Measurements from ENCODE around the gene MVB12B. TPM values are rescaled to one million over a fixed set of nuclear protein-coding genes. Genes with fewer than 3 reads are reported as not detected.
A peak's percentile ranks its signal among the peaks of the same experiment; 100 is the strongest.
"Not testable (repeated sequence)": the region's sequence is repeated elsewhere in the genome, so short reads cannot be mapped to it uniquely, and the experiment has no call there.

MVB12B gene, protein sequence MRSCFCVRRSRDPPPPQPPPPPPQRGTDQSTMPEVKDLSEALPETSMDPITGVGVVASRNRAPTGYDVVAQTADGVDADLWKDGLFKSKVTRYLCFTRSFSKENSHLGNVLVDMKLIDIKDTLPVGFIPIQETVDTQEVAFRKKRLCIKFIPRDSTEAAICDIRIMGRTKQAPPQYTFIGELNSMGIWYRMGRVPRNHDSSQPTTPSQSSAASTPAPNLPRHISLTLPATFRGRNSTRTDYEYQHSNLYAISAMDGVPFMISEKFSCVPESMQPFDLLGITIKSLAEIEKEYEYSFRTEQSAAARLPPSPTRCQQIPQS
- total RNA-seq (2014; rRNA removed; shearing (Covaris generic)): 6.1 and 7.2 TPM in 2 replicates

DNA sequence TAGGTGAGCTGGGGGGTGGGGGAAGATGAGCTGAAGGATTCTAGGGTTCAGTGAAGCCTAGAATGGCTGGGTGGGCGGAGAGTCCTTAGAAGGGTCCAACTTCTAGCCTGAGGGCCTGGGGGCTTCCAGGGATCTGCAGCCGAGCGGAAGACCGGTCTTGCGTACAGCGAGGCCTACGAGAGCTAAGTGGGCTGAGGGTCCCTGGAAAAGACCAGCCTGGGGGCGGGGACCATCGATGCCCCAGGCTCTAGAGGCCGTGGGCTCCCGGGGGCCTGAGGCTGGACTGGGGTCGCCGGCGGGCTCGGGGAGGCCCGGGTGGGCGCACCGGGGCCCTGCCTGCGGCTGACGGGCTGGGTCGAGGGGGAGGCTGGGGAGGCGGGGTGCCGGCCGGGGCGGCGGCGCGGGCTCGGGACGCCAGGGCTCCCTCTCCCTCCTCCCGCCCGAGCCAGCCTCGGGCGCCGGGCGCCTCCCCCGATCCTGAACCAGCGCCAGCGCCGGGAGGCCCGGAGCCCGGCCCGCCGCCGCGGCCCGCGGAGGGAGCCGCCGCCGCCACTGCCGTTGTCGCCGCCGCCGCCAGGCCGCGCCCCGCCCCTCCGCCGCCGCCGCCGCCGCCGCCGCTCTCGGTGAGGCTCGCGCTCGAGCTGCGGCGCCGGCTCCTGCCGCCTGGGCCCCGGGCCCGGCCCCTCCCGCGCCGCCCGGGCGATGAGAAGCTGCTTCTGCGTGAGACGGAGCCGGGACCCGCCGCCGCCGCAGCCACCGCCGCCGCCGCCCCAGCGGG, at the start of gene MVB12B:
TSS of gene MVB12B (plus strand) at position 602 of the 778 bp plus-strand sequence. CDS start at position 703, 101 bp downstream.
- Histone ChIP-seq H3K27me3 (ENCODE audit: control insufficient read depth, insufficient read depth, low read length) (peaks cover 8% of the 10 kb centered on the region), H3K36me3 (replicated peaks; ENCODE audit: control insufficient read depth, insufficient read depth, low read length) (no peaks in the 10 kb centered on the region), H3K4me3 (ENCODE audit: insufficient read depth, low read depth, low read length) (peak within 1 kb of the TSS; percentile 47)
- peak; percentile 91 for DNase-seq

DNA sequence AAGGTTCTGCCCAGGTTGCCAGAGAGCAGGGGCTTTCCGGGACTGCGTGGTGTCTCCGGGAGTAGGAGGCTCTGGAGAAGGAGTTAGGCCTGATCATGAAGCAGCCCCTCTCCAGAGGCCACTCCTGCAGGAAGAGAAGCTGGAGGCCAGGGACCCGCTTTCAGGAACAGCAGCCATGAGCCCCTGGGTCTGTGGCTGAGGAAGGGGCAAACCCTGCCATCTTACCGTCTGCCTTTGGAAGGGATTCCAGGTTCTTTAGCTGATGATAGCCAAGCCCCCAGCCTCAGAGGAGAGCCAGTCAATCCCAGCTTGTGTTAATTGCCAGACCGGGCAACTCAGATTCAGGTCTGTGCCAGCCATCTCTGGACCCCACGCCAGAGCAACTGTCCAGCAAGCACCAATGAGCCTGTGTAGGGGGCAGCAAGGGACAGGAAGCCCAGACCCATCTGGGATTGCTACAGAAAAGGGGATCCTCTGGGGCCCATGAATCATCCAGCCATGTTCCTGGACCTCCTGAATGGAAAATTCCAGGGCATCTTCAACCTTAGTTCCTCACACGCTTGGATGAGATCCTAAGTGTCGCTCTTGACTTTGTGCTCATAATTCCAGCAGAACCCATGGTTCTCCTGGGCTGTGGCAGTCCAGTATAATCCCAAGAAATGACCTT, 42.7 kb upstream of the MVB12B start:
- DNase-seq: no peak
- H3K27me3 ChIP-seq (ENCODE audit: control insufficient read depth, insufficient read depth, low read length): no peaks in the 10 kb centered on the region
- no peaks in the 10 kb centered on the region for H3K36me3 ChIP-seq (replicated peaks; ENCODE audit: control insufficient read depth, insufficient read depth, low read length)
- H3K4me3 ChIP-seq (ENCODE audit: insufficient read depth, low read depth, low read length): no peak overlapping the region

DNA sequence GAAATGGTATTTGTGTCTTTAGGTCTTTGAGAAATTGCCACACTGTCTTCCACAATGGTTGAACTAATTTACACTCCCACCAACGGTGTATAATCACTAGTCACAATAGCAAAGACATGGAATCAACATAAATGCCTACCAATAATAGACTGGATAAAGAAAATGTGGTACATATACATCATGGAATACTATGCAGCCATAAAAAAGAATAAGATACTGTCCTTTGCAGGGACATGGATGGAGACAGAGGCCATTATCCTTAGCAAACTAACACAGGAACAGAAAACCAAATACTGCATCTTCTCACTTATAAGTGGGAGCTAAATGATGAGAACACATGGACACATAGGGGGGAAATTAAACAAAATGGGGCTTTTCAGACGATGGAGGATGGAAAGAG, 41.0 kb upstream of the MVB12B start:
- not testable (repeated sequence) for DNase-seq; H3K4me3 ChIP-seq (ENCODE audit: insufficient read depth, low read depth, low read length); H3K36me3 ChIP-seq (replicated peaks; ENCODE audit: control insufficient read depth, insufficient read depth, low read length); H3K27me3 ChIP-seq (ENCODE audit: control insufficient read depth, insufficient read depth, low read length)

DNA sequence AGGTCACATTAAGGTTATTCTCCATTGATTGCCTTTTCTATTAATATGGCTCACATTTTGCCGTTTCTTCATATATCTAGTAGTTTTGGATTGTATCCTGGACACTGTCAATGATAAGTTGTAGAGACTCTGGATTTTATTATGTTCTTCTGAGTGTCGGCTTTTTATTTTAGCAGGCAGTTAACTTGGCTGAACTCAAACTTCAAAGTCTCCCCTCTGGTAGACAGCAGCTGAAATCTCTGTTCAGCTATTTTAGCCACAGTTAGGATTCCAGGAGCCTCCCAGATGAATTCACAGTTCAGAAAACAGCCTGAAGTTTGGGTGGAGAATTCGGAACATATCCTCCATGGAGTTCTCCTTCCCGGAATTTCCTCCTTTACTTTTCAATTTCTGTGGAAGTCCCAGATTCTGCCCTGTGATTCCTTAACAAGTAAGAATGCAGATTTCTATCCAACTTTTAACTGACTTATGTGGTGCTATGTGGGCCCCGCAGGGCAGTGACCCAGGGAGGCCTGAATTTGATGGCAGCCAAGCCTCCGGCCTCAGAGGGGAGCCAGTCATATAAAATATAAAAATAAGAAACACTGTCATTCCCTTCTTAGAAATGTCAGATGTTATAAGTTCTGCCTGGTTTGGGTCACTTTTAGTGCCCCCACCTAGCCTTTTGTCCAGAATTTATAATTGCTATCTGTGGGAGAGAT, 39.3 kb upstream of the MVB12B start:
- Histone ChIP-seq H3K4me3 (ENCODE audit: insufficient read depth, low read depth, low read length) (no peak overlapping the region), H3K36me3 (replicated peaks; ENCODE audit: control insufficient read depth, insufficient read depth, low read length) (no peaks in the 10 kb centered on the region), H3K27me3 (ENCODE audit: control insufficient read depth, insufficient read depth, low read length) (no peaks in the 10 kb centered on the region)
- DNase-seq: no peak

DNA sequence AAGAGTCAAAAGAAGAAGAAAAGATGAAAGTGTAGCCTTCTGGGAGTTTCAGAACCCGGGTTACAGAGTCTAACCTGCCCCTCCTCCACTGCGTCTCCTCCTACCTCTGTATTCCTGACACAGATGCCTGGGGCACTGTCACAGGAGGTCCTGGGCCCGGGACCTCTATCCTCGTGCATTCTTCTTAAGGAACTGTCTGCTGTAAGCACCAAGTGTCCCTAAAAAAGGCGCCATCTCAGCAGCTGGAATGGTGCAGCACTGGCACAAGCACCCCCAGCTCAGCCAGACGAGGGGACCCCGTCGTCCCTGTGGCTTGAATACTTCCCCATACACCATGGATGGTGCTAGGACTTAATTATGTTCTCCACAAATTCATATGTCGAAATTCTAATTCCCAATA, 35.8 kb upstream of the MVB12B start:
- no peak for DNase-seq
- Histone ChIP-seq H3K36me3 (replicated peaks; ENCODE audit: control insufficient read depth, insufficient read depth, low read length) (no peaks in the 10 kb centered on the region), H3K4me3 (ENCODE audit: insufficient read depth, low read depth, low read length) (no peak overlapping the region), H3K27me3 (ENCODE audit: control insufficient read depth, insufficient read depth, low read length) (no peaks in the 10 kb centered on the region)

DNA sequence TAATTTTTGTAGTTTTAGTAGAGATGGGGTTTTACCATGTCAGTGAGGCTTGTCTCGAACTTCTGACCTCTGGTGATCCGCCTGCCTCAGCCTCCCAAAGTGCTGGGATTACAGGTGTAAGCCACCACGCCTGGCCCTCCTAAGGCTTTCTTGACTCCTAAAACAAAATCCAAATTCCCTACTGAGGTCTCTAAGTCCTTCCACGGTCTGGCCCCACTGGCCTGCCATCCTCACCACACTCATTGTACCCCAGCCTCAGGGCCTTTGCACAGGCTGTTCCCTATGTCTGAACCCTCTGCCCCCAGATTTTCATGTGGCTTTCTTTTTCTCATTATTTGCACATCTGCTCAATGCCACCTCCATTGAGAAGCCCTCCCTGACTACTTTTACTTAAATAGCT, 34.7 kb upstream of the MVB12B start:
- no peaks in the 10 kb centered on the region for H3K27me3 ChIP-seq (ENCODE audit: control insufficient read depth, insufficient read depth, low read length)
- no peak for DNase-seq

DNA sequence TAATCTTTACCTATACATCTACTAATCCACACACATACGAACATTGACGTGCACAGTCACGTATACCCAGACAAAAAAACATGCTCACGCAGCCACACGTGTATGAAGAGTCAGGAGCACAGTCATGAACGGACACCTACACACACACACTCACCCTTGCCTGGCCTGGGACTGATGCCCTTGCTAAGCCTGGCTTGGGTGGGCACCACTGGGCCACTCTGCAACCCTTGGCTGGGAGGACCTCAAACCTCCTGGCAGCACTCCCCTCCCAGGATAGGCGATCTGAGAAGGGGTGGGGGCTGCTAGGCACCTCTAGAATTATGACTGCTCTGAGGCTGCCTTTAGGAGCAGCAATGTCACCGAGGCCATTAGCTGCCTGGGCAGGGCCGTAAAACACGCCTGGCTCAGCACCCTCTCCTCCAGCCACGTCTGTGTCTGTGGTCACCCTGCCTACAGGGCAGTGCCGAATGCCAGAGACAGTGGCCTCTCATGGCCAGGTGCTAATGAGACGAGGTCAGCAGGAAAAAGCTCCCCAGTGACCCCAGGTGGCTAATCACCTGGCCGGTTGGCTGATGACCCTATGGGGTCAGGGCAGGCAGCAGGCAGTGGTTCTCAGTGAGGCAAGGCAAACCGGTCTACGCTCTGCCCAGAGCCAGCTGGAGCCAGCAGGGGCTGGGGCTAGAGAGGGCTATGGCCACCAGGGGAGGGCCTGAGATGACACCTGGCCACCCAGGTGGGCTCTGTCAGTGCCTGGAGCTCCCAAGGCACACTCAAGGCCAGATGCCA, 33.7 kb upstream of the MVB12B start:
- Histone ChIP-seq H3K27me3 (ENCODE audit: control insufficient read depth, insufficient read depth, low read length) (no peaks in the 10 kb centered on the region), H3K4me3 (ENCODE audit: insufficient read depth, low read depth, low read length) (no peak overlapping the region), H3K36me3 (replicated peaks; ENCODE audit: control insufficient read depth, insufficient read depth, low read length) (no peaks in the 10 kb centered on the region)
- DNase-seq: peak; percentile 52

More for the DNA sequence above, 34.7 kb upstream of the MVB12B start:
- H3K4me3 ChIP-seq (ENCODE audit: insufficient read depth, low read depth, low read length): no peak overlapping the region
- no peaks in the 10 kb centered on the region for H3K36me3 ChIP-seq (replicated peaks; ENCODE audit: control insufficient read depth, insufficient read depth, low read length)

DNA sequence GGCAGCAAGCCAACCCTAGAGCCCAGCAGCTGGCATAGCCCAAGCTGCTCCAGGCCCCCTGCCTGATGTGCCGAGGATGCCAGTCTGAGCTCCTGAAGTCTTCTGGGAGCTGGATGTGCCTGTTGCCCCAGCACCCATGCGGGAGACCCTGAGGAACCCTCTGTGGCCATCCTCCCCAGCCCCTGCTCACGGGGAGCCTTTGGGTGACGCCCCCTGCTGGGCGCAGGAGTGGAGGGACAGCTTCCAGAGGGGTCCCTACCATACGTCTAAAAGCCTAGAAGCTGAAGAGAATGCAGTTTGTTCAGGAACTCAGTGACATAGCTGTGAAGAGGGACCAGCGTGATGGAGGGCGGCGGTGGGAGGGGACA, 33.1 kb upstream of the MVB12B start:
- DNase-seq: peak; percentile 64
- H3K4me3 ChIP-seq (ENCODE audit: insufficient read depth, low read depth, low read length): no peak overlapping the region
- H3K27me3 ChIP-seq (ENCODE audit: control insufficient read depth, insufficient read depth, low read length): no peaks in the 10 kb centered on the region
- no peaks in the 10 kb centered on the region for H3K36me3 ChIP-seq (replicated peaks; ENCODE audit: control insufficient read depth, insufficient read depth, low read length)

DNA sequence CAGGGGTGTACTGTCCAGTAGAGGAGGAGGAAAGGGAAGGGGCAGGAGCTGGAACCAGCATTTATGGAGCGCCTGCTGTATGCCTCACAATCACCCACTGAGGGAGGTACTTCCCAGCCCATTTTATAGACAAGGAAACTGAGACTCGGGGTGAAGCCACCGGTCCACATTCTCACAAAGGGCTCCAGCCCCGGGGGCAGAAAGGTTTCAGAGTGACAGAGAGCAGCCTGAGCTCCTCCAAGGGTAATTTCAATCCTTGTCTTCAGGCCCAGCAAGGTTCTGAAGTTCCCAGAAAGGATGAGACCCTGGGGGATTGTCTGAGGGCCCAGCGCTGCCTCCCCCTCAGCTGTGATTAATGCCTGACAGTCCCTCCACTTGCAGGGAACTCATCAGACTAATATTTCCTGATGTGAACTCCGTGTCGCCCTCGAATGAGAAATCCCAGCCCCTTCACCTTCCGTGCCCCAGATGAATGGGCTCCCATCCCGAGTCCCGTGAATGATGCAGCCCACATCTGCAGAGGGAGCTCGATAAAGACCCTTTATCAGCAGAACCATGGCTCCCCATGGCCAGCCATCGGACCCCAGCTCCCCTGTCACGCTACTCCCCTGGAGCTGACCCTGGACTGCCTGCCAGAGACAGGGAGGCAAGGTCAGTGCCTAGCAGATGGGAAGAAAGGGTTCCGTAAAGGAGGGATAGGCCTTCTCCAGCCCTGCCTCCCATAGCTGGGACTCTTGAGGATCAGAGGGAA, 32.1 kb upstream of the MVB12B start:
- H3K4me3 ChIP-seq (ENCODE audit: insufficient read depth, low read depth, low read length): no peak overlapping the region
- H3K36me3 ChIP-seq (replicated peaks; ENCODE audit: control insufficient read depth, insufficient read depth, low read length): no peaks in the 10 kb centered on the region
- H3K27me3 ChIP-seq (ENCODE audit: control insufficient read depth, insufficient read depth, low read length): no peaks in the 10 kb centered on the region
- DNase-seq: no peak

DNA sequence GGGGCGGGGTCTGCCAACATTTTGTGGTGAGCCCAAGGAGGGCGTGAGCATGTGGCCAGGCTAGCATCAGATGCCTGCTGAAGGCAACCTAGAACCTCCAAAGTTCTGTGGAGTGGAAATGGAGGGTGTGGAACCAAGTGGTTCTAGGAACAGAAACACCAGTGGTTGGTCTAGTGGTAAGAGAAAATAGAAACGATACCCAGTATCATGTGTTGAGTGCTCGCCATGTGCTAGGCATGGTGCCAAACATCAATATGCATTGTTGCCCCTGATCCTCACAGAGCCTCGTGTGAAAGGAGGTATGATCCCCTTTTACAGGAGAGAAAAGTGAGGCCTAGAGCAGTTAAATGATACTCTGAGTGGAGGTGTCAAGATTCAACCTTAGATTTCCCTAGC, 31.5 kb upstream of the MVB12B start:
- H3K4me3 ChIP-seq (ENCODE audit: insufficient read depth, low read depth, low read length): no peak overlapping the region

DNA sequence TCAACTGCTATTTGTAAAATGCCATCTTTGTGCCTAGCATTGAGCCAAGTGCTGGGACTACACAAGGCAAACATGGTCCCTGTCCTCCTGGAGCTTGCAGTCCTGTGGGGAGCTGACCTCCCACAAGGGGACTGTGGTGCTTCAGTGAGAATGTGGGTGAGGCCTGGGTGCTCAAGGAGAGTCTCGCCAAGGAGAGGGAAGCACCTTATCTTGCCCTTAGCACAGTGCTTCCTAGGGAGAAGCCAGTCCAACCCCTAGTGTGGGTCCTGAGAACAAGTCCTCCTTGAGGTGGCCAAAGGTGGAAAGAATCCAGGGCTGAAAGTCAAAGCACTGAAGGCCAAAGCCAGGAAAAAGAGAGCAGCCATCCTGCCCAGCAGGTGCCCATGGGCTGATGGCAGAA, 31.1 kb upstream of the MVB12B start:
- H3K36me3 ChIP-seq (replicated peaks; ENCODE audit: control insufficient read depth, insufficient read depth, low read length): no peaks in the 10 kb centered on the region
- no peaks in the 10 kb centered on the region for H3K27me3 ChIP-seq (ENCODE audit: control insufficient read depth, insufficient read depth, low read length)
- H3K4me3 ChIP-seq (ENCODE audit: insufficient read depth, low read depth, low read length): no peak overlapping the region
- DNase-seq: no peak

More for the DNA sequence above, 31.5 kb upstream of the MVB12B start:
- H3K27me3 ChIP-seq (ENCODE audit: control insufficient read depth, insufficient read depth, low read length): no peaks in the 10 kb centered on the region
- no peaks in the 10 kb centered on the region for H3K36me3 ChIP-seq (replicated peaks; ENCODE audit: control insufficient read depth, insufficient read depth, low read length)
- no peak for DNase-seq

DNA sequence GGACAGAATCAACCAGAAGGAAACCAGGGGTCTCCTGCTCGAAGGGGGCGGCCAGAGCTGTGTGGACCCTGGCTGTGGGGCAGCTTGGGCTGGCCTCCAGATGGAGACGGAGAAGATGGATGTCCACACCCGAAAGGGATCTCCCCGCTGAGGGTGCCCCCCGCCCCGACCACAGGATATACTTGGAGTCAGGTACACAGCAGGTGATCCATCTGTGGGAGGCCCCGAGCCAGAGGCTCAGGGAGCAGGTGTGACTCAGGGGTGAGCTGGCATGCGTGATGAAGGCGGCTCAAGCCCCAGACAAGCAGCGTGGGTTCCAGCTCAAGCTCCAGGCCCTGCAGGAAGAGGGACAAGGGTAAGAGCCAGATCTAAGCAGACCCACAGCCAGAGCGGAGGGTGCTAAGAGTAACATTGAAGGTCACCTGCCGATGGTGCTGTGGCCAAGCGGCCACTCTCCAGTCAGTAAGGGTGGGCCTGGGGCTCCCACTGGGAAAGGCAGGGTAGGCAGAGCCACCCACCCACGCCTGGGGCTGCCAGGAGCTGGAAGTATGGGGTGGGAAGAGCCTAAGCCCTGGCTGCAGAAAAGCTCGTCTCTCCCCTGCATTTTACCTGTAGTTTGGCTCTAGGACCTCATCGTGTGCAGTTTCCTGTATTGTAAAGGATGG, 30.6 kb upstream of the MVB12B start:
- no peaks in the 10 kb centered on the region for H3K27me3 ChIP-seq (ENCODE audit: control insufficient read depth, insufficient read depth, low read length)
- no peak overlapping the region for H3K4me3 ChIP-seq (ENCODE audit: insufficient read depth, low read depth, low read length)
- H3K36me3 ChIP-seq (replicated peaks; ENCODE audit: control insufficient read depth, insufficient read depth, low read length): no peaks in the 10 kb centered on the region
- peak; percentile 45 for DNase-seq

DNA sequence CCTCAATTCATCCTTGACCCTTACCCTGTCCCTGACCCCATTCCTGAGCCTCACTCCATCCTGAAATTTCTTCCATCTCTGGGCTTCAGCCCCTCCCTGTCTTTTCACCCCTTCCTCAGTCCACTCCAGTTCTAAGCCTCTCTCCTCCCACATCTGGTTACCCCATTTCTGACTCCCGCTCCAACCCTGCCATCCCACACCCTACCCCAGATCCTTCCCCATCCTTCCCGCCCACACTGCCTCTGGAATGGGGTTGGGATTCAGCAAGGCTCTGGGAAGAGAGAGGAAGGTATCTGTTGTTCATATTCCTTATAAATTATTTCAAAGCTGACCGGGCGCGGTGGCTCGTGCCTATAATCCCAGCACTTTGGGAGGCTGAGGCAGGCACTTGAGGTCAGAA, 29.9 kb upstream of the MVB12B start:
- no peaks in the 10 kb centered on the region for H3K27me3 ChIP-seq (ENCODE audit: control insufficient read depth, insufficient read depth, low read length)
- no peak for DNase-seq
- no peaks in the 10 kb centered on the region for H3K36me3 ChIP-seq (replicated peaks; ENCODE audit: control insufficient read depth, insufficient read depth, low read length)
- H3K4me3 ChIP-seq (ENCODE audit: insufficient read depth, low read depth, low read length): no peak overlapping the region
